22Rv1 (cell line): ENCODE data around the gene ECT2L.

Source experiments
- ZFX ChIP-seq: fragments of 450-650 bp; IDR thresholded peaks from 2 replicates; pipeline ENCODE4 v1.6.1; 2017; ENCODE audit warnings: antibody characterized with exemption, borderline replicate concordance
- TF ChIP-seq, protein P1 (sequence below): fragments of 450-650 bp; IDR thresholded peaks from 2 replicates; pipeline ENCODE4 v1.5.1; 2017; ENCODE audit warnings: mild to moderate bottlenecking

DNA sequence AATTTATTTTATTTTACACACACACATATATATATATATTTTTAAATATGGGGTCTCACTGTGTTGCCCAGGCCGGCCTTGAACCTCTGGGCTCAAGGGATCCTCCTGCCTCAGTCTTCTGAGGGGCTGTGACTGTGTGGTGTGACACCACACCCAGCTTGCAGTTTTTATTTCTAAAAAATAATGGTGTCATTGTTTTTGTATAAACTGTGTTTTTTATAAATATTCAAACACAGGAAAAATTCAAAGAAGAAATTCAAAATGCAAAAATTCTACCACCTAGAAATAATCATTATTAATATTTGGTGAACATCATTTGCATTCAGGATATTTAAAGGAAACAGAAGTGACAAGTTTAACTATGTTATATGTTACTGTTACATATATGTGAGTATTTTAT lies 19.2 kb upstream of the ECT2L start:
- no peak for TF ChIP-seq ZFX
- TF ChIP-seq, protein P1, sequence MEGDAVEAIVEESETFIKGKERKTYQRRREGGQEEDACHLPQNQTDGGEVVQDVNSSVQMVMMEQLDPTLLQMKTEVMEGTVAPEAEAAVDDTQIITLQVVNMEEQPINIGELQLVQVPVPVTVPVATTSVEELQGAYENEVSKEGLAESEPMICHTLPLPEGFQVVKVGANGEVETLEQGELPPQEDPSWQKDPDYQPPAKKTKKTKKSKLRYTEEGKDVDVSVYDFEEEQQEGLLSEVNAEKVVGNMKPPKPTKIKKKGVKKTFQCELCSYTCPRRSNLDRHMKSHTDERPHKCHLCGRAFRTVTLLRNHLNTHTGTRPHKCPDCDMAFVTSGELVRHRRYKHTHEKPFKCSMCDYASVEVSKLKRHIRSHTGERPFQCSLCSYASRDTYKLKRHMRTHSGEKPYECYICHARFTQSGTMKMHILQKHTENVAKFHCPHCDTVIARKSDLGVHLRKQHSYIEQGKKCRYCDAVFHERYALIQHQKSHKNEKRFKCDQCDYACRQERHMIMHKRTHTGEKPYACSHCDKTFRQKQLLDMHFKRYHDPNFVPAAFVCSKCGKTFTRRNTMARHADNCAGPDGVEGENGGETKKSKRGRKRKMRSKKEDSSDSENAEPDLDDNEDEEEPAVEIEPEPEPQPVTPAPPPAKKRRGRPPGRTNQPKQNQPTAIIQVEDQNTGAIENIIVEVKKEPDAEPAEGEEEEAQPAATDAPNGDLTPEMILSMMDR: no peak
